Measurements from ENCODE around the gene TSKU. TPM values are rescaled to one million over a fixed set of nuclear protein-coding genes. Genes with fewer than 3 reads are reported as not detected.

The TSKU gene
- total RNA-seq, 4 donors from 2014 or later = 140 to 385 (median 202) TPM

DNA sequence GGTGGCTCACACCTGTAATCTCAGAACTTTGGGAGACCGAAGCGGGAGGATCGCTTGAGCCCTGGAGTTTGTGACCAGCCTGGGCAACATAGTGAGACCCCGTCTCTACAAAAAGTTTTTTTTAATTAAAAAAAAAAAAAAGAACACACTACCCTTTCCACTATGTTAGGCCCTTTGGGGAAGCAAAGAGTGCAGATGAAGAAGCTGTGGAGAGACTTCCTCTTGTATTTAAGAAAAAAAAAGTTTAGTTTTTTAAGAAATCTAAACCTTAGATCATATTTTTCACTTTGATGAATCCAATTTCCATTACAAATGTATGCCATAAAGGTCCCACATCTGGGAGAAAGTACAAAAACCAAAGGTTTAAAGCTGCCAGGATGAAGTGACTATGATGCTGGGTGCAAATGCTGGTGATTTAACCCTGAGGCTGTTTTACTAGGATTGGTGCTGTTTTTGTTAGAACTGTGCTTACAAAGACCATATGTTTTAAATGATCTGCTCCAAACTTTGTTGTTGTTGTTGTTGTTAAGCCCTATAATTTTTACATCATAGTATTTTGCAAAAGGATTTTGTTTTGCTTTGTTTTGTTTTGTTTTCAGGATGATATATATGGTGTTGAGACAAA, 48.6 kb downstream of the TSKU start:
- Histone ChIP-seq H3K4me1 (peaks cover 0 to 11% (median 3%) of the 10 kb centered on the region in 4 donors), H3K9me3 (no peaks in the 10 kb centered on the region), H3K27me3 (no peaks in the 10 kb centered on the region), H3K36me3 (no peaks in the 10 kb centered on the region), H3K4me3 (no peak overlapping the region), H3K27ac (no peak overlapping the region)
- 91 to 93% methylated on average over 4 of the region's 4 CpGs for WGBS, 2 donors
- DNase-seq (ENCODE audit: low spot score in 2 of 2) = no peak
- TF ChIP-seq, protein P1, sequence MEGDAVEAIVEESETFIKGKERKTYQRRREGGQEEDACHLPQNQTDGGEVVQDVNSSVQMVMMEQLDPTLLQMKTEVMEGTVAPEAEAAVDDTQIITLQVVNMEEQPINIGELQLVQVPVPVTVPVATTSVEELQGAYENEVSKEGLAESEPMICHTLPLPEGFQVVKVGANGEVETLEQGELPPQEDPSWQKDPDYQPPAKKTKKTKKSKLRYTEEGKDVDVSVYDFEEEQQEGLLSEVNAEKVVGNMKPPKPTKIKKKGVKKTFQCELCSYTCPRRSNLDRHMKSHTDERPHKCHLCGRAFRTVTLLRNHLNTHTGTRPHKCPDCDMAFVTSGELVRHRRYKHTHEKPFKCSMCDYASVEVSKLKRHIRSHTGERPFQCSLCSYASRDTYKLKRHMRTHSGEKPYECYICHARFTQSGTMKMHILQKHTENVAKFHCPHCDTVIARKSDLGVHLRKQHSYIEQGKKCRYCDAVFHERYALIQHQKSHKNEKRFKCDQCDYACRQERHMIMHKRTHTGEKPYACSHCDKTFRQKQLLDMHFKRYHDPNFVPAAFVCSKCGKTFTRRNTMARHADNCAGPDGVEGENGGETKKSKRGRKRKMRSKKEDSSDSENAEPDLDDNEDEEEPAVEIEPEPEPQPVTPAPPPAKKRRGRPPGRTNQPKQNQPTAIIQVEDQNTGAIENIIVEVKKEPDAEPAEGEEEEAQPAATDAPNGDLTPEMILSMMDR (IDR thresholded peaks at IDR 0.05) = no peak
- no peak for TF ChIP-seq EP300 (IDR thresholded peaks at IDR 0.05)
- TF ChIP-seq POLR2A (IDR thresholded peaks at IDR 0.05) = no peak

DNA sequence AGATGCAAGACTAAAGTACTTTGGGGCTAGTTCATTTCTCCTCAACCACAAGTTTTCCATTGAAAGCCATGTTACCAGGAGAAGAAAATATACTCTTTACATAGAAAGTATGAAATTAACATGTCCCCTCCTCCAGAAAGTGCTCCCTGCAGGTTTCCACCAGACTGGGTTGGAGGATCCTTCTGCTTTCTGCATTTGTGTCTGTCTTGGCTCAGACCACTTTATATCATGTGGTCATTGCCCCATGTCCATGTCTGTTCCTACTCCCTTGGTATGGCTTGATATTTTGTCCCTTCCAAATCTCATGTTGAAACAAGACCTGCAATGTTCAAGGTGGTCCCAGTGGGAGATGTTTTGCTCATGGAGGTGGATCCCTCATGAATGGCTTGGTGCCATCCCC, 49.2 kb downstream of the TSKU start:
- no peak for DNase-seq (ENCODE audit: low spot score in 2 of 2)

DNA sequence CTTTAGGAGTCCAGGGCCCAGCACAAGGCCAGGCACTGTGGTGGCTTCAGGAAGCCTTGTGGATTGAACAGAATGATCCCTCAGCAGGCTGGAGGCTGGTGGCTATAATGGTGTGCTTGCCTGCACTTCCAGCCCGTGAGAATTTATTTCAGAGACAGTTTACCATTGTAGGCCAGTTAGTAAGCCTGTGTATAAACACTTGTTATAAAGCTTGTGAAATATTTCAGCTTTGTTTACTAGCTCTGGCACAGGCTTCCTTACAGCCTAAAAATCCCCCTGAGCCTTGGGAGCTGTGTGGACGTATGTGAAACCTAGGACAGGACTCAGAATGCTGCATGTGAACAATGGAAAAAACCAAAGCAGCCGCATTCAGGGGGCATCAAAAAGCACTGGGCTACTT, 51.0 kb downstream of the TSKU start:
- H3K4me3 ChIP-seq = no peak overlapping the region
- no peaks in the 10 kb centered on the region for H3K27me3 ChIP-seq
- TF ChIP-seq, protein P1 (IDR thresholded peaks at IDR 0.05) = no peak
- TF ChIP-seq POLR2A (IDR thresholded peaks at IDR 0.05) (no peak), EP300 (IDR thresholded peaks at IDR 0.05) (no peak)
- WGBS, 2 donors = 83 to 87% methylated on average over 3 of the region's 3 CpGs
- no peaks in the 10 kb centered on the region for H3K9me3 ChIP-seq
- H3K27ac ChIP-seq = no peak overlapping the region
- no peaks in the 10 kb centered on the region for H3K36me3 ChIP-seq
- no peak for DNase-seq (ENCODE audit: low spot score in 2 of 2)
- peaks cover 0 to 32% (median 6%) of the 10 kb centered on the region in 4 donors for H3K4me1 ChIP-seq

More for the DNA sequence above, 49.2 kb downstream of the TSKU start:
- Histone ChIP-seq H3K27ac (no peak overlapping the region), H3K4me1 (peaks cover 0 to 15% (median 3%) of the 10 kb centered on the region in 4 donors), H3K36me3 (no peaks in the 10 kb centered on the region), H3K4me3 (no peak overlapping the region), H3K27me3 (no peaks in the 10 kb centered on the region), H3K9me3 (no peaks in the 10 kb centered on the region)
- TF ChIP-seq, protein P1 (IDR thresholded peaks at IDR 0.05) = no peak
- TF ChIP-seq EP300 (IDR thresholded peaks at IDR 0.05) = no peak
- TF ChIP-seq POLR2A (IDR thresholded peaks at IDR 0.05) = no peak

DNA sequence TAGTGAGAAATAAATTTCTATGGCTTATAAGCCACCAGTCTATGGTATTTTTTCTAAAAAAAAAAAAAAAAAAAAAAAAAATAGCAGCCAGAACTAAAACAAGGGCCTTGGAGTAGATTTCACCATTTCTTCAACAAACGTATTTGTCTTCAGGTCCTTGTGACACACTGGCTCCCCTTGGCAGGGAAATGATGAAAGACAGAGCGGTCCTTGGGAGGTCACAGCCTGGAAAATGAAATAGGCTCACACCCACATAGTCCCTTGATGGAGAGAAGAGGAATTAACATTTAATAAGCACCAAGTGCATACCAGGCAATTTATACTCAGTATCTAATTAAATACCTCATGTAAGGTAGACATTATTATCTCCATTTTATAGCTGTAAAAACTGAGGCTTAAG, 51.9 kb downstream of the TSKU start:
- H3K9me3 ChIP-seq = no peaks in the 10 kb centered on the region
- 27 to 95% methylated on average over 2 of the region's 2 CpGs for WGBS, 2 donors

More for the DNA sequence above, 51.9 kb downstream of the TSKU start:
- Histone ChIP-seq H3K4me1 (peaks cover 0 to 32% (median 6%) of the 10 kb centered on the region in 4 donors), H3K36me3 (no peaks in the 10 kb centered on the region), H3K4me3 (no peak overlapping the region), H3K27me3 (no peaks in the 10 kb centered on the region), H3K27ac (no peak overlapping the region)
- TF ChIP-seq EP300 (IDR thresholded peaks at IDR 0.05) (no peak), POLR2A (IDR thresholded peaks at IDR 0.05) (no peak)
- TF ChIP-seq, protein P1 (IDR thresholded peaks at IDR 0.05) = no peak
- DNase-seq (ENCODE audit: low spot score in 2 of 2) = no peak
